Stomach (tissue), 9 donors: ENCODE results near the gene HADHB. TPM values are rescaled to one million over a fixed set of nuclear protein-coding genes. Genes with fewer than 3 reads are reported as not detected.
"Not testable (repeated sequence)": the region's sequence is repeated elsewhere in the genome, so short reads cannot be mapped to it uniquely, and the experiment has no call there.

Experiments
- DNase-seq, 2 donors: peaks; one replicate each; pipeline versions ENCODE4 v3.0.0 to v3.0.0-alpha.2; 2013 to 2019
- H3K27ac ChIP-seq, 5 donors: fragments of 200-600 bp in 4 of 5; sonication (generic) in 4 of 5; one replicate each; pipeline ENCODE4 v1.5.1; 2013 to 2019; ENCODE audit warnings: mild to moderate bottlenecking in 1 of 5, moderate library complexity in 1 of 5
- H3K27me3 ChIP-seq, 3 donors: fragments of 200-600 bp; sonication (generic); one replicate each; pipeline ENCODE4 v1.5.1; 2017 to 2019; ENCODE audit warnings: mixed run types in 1 of 3
- H3K36me3 ChIP-seq, 4 donors: fragments of 200-600 bp; sonication (generic); 1 replicate in 3 of 4; 2 replicates in 1 of 4; pipeline ENCODE4 v1.5.1; 2016 to 2019
- H3K4me1 ChIP-seq, 4 donors: fragments of 200-600 bp; sonication (generic); one replicate each; pipeline ENCODE4 v1.5.1; 2016 to 2019
- H3K4me3 ChIP-seq, 4 donors: fragments of 200-600 bp; sonication (generic) in 3 of 4; one replicate each; pipeline ENCODE4 v1.5.1; 2016 to 2019; ENCODE audit warnings: mild to moderate bottlenecking in 1 of 4
- H3K9me3 ChIP-seq, 4 donors: fragments of 200-600 bp; sonication (generic); one replicate each; pipeline ENCODE4 v1.5.1; 2016 to 2019
- EP300 ChIP-seq: sonication (generic); formaldehyde crosslinking; IDR thresholded peaks from one replicate; pipeline ENCODE4 v1.6.1; 2017; ENCODE audit warnings: antibody characterized with exemption
- POLR2A ChIP-seq, 4 donors: fragments of 450-650 bp; IDR thresholded peaks; one replicate each; pipeline ENCODE4 v1.6.1; 2016; ENCODE audit warnings: antibody characterized with exemption in 4 of 4, control low read depth in 2 of 4, mild to moderate bottlenecking in 1 of 4, moderate library complexity in 1 of 4
- POLR2AphosphoS5 ChIP-seq, 3 donors: sonication (generic); formaldehyde crosslinking; IDR thresholded peaks; one replicate each; pipeline ENCODE4 v1.6.1; 2016; ENCODE audit warnings: antibody characterized with exemption in 3 of 3
- WGBS, 5 donors: extraction: QIAGEN DNeasy Blood & Tissue Kit in 3 of 5; methylation state at CpG; one replicate each; pipeline versions ENCODE4 v1.1.5 to v1.1.7; 2013 to 2018; 5-methylcytosine and 5-hydroxymethylcytosine counted together
- intact Hi-C: fragments of 100-400 bp; cut with DNase I; formaldehyde crosslinking; loops from one replicate; pipeline ENCODE4 v1.15.1; 2023; ENCODE audit warnings: low total_unique reads
- polyA plus RNA-seq, 3 donors: library from polyadenylated mRNA; stranded (reverse); fragments of 200-250 nt; gene quantifications; one replicate each; pipeline ENCODE4 v1.2.3, GENCODE V29; 2013
- total RNA-seq, 5 donors: library from RNA; depleted of rRNA; stranded (reverse); fragments of >200 nt; gene quantifications; one replicate each; pipeline versions ENCODE4 v1.1.0 to v1.2.3, GENCODE V29; 2014 to 2016
- TF ChIP-seq, protein P1 (sequence below), 7 experiments: fragments of 450-650 bp in 4 of 7; fragments of 200-600 bp in 3 of 7; sonication (generic) in 3 of 7; IDR thresholded peaks; one replicate each; pipeline ENCODE4 v1.5.1; 2016 to 2019; ENCODE audit warnings: antibody characterized with exemption in 7 of 7, control low read depth in 2 of 7, mild to moderate bottlenecking in 1 of 7
- donor health status: healthy with polysubstance abuse.
- donor health status: Bipolar disorder and iron deficiency.
- donor health status: healthy.

The HADHB gene
- total and polyA plus RNA-seq, 8 donors = 70.4 to 178 (median 91.4) TPM

DNA sequence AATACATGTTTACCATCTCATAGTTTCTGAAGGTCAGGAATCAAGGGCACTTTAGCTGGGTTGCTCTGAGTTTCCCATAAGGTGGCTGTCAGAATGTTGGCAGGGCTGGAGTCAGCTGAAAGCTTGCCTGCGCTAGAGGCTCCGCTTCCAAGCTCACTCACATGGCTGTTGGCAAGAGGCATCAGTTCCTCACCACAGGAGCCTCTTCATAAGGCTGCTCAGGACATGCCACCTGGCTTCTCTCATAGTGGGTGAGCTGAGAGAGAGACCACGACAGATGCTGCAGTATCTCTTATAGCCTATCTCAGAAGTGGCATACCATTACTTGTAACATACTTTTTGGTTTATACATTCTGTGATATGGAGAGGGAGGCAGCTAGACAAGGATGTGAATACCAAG is 7.2 kb downstream of the HADHB start:
- 35 to 70% (median 67%) methylated on average over 3 of the region's 3 CpGs for WGBS, 5 donors
- no peaks in the 10 kb centered on the region for H3K9me3 ChIP-seq
- no peaks in the 10 kb centered on the region for H3K27me3 ChIP-seq
- DNase-seq = peak; percentile 29 to 39
- H3K36me3 ChIP-seq = peaks cover 0 to 11% (median 8%) of the 10 kb centered on the region in 4 donors
- intact Hi-C loops = no loop called here
- no peak overlapping the region for H3K4me3 ChIP-seq
- H3K27ac ChIP-seq = peak overlapping the region in 1 of 5 donors; percentile 70
- H3K4me1 ChIP-seq = peaks cover 5 to 82% (median 40%) of the 10 kb centered on the region in 4 donors
- TF ChIP-seq, protein P1, sequence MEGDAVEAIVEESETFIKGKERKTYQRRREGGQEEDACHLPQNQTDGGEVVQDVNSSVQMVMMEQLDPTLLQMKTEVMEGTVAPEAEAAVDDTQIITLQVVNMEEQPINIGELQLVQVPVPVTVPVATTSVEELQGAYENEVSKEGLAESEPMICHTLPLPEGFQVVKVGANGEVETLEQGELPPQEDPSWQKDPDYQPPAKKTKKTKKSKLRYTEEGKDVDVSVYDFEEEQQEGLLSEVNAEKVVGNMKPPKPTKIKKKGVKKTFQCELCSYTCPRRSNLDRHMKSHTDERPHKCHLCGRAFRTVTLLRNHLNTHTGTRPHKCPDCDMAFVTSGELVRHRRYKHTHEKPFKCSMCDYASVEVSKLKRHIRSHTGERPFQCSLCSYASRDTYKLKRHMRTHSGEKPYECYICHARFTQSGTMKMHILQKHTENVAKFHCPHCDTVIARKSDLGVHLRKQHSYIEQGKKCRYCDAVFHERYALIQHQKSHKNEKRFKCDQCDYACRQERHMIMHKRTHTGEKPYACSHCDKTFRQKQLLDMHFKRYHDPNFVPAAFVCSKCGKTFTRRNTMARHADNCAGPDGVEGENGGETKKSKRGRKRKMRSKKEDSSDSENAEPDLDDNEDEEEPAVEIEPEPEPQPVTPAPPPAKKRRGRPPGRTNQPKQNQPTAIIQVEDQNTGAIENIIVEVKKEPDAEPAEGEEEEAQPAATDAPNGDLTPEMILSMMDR (IDR thresholded peaks at IDR 0.05) = no peak
- TF ChIP-seq POLR2A (IDR thresholded peaks at IDR 0.05) (no peak), EP300 (no peak), POLR2AphosphoS5 (IDR thresholded peaks at IDR 0.05) (peak in 1 of 3 donors; percentile 11)

DNA sequence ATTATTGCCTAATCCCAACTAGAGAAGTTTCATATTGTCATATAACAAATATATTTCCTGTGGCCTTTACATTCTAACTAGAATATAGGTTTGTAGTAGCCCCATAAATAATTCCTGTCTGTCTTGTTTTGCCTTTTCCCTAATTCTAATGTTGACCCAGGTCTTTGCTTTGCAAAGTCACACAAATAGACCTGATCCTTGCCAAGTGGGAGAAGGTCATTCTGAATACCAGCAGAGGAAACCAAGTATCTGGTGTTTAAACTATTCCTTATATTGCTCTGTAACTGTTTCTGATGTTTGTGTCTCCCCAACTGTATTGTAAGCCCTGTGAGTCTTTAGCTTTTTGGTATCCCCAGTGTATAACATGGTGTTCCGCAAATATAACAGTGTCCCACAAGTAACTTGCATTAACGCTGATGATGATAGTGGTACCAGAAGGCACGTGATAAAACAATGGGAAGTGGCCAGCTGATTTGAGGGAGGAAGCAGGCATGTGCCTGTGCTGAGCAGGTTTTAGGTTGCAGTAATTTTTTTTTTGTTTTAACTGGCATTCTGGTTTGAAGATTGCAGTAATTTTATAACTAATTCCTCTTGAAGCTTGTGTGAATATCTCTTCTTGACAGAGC is 11.1 kb downstream of the HADHB start:
- Histone ChIP-seq H3K9me3 (no peaks in the 10 kb centered on the region), H3K36me3 (peaks cover 14 to 46% (median 44%) of the 10 kb centered on the region in 4 donors), H3K27ac (peak overlapping the region in 2 of 5 donors; percentile 40 to 42), H3K4me3 (no peak overlapping the region), H3K4me1 (peaks cover 5 to 54% (median 25%) of the 10 kb centered on the region in 4 donors), H3K27me3 (no peaks in the 10 kb centered on the region)
- TF ChIP-seq, protein P1 (IDR thresholded peaks at IDR 0.05) = no peak
- peak in 1 of 2 donors; percentile 28 for DNase-seq
- 41 to 64% (median 54%) methylated on average over 3 of the region's 3 CpGs for WGBS, 5 donors
- intact Hi-C loops = no loop called here

DNA sequence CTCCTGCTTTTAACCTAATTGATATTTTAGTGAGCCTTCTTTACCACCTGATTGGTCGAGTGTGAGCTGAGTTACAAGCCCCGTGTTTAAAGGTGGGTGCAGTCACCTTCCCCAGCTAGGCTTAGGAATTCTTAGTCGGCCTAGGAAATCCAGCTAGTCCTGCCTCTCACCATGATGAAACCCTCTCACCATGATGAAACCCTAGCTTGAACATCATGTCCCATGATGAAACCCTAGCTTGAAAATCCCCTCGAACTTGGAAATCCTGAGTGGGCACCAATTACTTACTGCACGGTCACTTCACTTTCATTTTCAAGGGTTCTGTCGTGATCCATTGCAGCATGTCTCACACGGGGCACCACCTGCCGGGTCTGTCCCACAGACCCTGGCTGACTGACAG is 14.1 kb downstream of the HADHB start:
- intact Hi-C loops, H3K27me3 ChIP-seq, H3K9me3 ChIP-seq, DNase-seq, H3K27ac ChIP-seq, H3K4me3 ChIP-seq: not testable (repeated sequence)
- 89 to 96% (median 94%) methylated on average over 8 of the region's 8 CpGs for WGBS, 5 donors
- H3K36me3 ChIP-seq = peaks cover 14 to 71% (median 63%) of the 10 kb centered on the region in 4 donors
- peaks cover 5 to 24% (median 11%) of the 10 kb centered on the region in 4 donors for H3K4me1 ChIP-seq

DNA sequence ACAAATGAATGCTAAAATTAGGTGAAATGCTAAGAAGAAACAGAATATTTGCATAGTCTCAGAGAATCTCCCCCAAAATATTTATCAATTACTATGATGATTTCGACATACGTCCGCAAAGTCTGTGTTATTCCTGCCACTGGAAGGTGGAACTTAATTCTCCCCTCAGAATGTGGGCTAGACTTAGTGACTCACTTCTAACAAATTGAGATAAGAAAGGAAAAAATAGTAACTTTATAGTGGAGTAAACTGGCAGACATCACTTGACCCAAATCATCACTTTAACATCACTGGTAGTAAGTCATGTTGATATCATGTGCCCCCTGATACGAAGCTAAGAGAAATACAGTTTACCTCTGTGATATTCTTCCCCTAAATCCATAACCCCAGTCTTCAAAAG is 23.5 kb downstream of the HADHB start:
- WGBS, 5 donors = 95 to 99% (median 96%) methylated on average over 4 of the region's 4 CpGs
- intact Hi-C loops = no loop called here

DNA sequence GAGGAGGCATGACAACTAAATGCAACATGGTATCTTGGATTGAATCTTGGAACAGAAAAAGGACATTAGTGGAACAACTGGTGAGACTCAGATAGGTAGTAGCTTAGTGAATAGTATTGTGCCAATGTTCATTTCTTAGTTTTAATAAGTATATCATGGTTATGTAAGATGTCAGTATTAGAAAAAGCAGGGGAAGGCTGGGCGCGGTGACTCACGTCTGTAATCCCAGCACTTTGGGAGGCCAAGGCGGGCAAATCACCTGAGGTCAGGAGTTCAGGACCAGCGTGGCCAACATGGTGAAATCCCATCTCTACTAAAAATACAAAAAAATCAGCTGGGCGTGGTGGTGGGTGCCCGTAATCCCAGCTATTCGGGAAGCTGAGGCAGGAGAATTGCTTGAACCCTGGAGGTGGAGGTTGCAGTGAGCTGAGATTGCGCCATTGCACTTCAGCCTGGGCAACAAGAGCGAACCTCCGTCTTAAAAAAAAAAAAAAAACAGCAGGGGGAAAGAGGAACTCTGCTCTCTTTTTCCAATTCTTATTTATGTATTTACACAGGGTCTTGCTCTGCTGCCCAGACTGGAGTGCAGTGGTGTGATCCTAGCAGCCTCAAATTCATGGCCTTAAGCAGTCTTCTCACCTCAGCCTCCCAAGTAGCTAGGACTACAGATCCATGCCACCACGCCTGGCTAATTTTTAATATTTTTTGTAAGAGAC is 24.1 kb downstream of the HADHB start:
- H3K9me3 ChIP-seq, H3K27me3 ChIP-seq, intact Hi-C loops, DNase-seq, H3K4me3 ChIP-seq: not testable (repeated sequence)
- Histone ChIP-seq H3K4me1 (peaks cover 5 to 20% (median 13%) of the 10 kb centered on the region in 4 donors), H3K27ac (peak overlapping the region in 2 of 5 donors; percentile 8 to 35), H3K36me3 (peaks cover 4 to 38% (median 29%) of the 10 kb centered on the region in 4 donors)
- 90 to 97% (median 93%) methylated on average over 12 of the region's 12 CpGs for WGBS, 5 donors

More for the DNA sequence above, 23.5 kb downstream of the HADHB start:
- Histone ChIP-seq H3K36me3 (peaks cover 4 to 44% (median 35%) of the 10 kb centered on the region in 4 donors), H3K9me3 (no peaks in the 10 kb centered on the region), H3K4me1 (peaks cover under 1 to 14% (median 8%) of the 10 kb centered on the region in 4 donors), H3K27ac (no peak overlapping the region), H3K27me3 (no peaks in the 10 kb centered on the region), H3K4me3 (no peak overlapping the region)
- DNase-seq = no peak
- TF ChIP-seq, protein P1 (IDR thresholded peaks at IDR 0.05) = no peak
- TF ChIP-seq POLR2AphosphoS5 (IDR thresholded peaks at IDR 0.05) = no peak
- TF ChIP-seq POLR2A (IDR thresholded peaks at IDR 0.05) = no peak
- TF ChIP-seq EP300 = no peak
